Endothelial cell of umbilical vein (primary cell): ENCODE measurements around the gene FAM193A. TPM values are rescaled to one million over a fixed set of nuclear protein-coding genes. Genes with fewer than 3 reads are reported as not detected.

ENCODE experiments used
- BruUV-seq: library from RNA; stranded (reverse); fragments of 400-500 nt; replicated peaks from 2 replicates; lab custom pipeline; 2021; lab: Mats Ljungman, UMichigan
- CTCF ChIA-PET: fragments of 300-600, 350-600 bp; sonication (Branson Sonifier 250); formaldehyde crosslinking; loops from one replicate; lab custom pipeline; 2021; ENCODE audit warnings: antibody characterized with exemption, inconsistent platforms; lab: Charles Lee
- POLR2A ChIA-PET: fragments of 300-600, 350-600 bp; sonication (Branson Sonifier 250); formaldehyde crosslinking; loops from one replicate; lab custom pipeline; 2021; ENCODE audit warnings: antibody characterized with exemption, inconsistent platforms; lab: Charles Lee
- DNase-seq: peaks from one replicate; pipeline ENCODE4 v3.0.0-alpha.2; 2011; ENCODE audit warnings: low read depth, low spot score
- FAIRE-seq: peaks from 2 replicates; lab custom pipeline; 2011; peaks lifted over from hg19 to GRCh38; lab: Jason Lieb, UNC
- H2AFZ ChIP-seq: 2 replicates; pipeline ENCODE4 v1.6.0; 2012; ENCODE audit warnings: low read depth, low read length, control low read depth, inconsistent platforms
- H3K27ac ChIP-seq: 2 replicates; pipeline ENCODE4 v1.5.1; 2011; ENCODE audit warnings: low read depth, mild to moderate bottlenecking, control low read depth, low read length, moderate library complexity; ENCODE audit not compliant: insufficient read depth
- H3K27me3 ChIP-seq, 2 experiments: 2 replicates each; pipeline versions ENCODE4 v1.6.0 to v1.6.1; 2011; ENCODE audit warnings: low read length in 2 of 2, mixed read lengths in 1 of 2; ENCODE audit not compliant: control insufficient read depth in 2 of 2, insufficient read depth in 2 of 2
- H3K36me3 ChIP-seq, 2 experiments: 2 replicates in 1 of 2; 3 replicates in 1 of 2; pipeline ENCODE4 v1.5.1; 2011; ENCODE audit warnings: low read length in 2 of 2, mild to moderate bottlenecking in 1 of 2, moderate library complexity in 1 of 2; ENCODE audit not compliant: control insufficient read depth in 2 of 2, insufficient read depth in 2 of 2; ENCODE audit errors: extremely low read depth in 1 of 2
- H3K4me1 ChIP-seq: 3 replicates; pipeline ENCODE4 v1.5.1; 2011; ENCODE audit warnings: mild to moderate bottlenecking, low read length; ENCODE audit not compliant: control insufficient read depth, insufficient read depth; ENCODE audit errors: extremely low read depth
- H3K4me2 ChIP-seq: 2 replicates; pipeline ENCODE4 v1.6.1; 2011; ENCODE audit warnings: low read length, control low read depth, mixed read lengths; ENCODE audit not compliant: insufficient read depth
- H3K4me3 ChIP-seq, 3 experiments: fragments of 200-600 bp in 1 of 3; sonication (generic), shearing (Covaris generic) in 1 of 3; replicated peaks in 1 of 3; 2 replicates each; pipeline ENCODE4 v1.5.1; 2011 to 2016; ENCODE audit warnings: control low read depth in 3 of 3, low read length in 3 of 3, mild to moderate bottlenecking in 2 of 3, inconsistent platforms in 1 of 3, low read depth in 1 of 3, moderate library complexity in 1 of 3; ENCODE audit not compliant: insufficient read depth in 1 of 3
- H3K79me2 ChIP-seq: 2 replicates; pipeline ENCODE4 v1.6.0; 2012; ENCODE audit warnings: low read length, inconsistent platforms; ENCODE audit not compliant: control insufficient read depth, insufficient read depth
- H3K9ac ChIP-seq: replicated peaks from 2 replicates; pipeline ENCODE3; 2011; ENCODE audit warnings: low read length, control low read depth; ENCODE audit not compliant: insufficient read depth; ENCODE audit errors: extremely low read depth
- H3K9me1 ChIP-seq: replicated peaks from 3 replicates; pipeline ENCODE4 v1.6.0; 2011; ENCODE audit warnings: mild to moderate bottlenecking, low read length; ENCODE audit not compliant: control insufficient read depth, insufficient read depth; ENCODE audit errors: extremely low read depth
- H3K9me3 ChIP-seq: replicated peaks from 2 replicates; pipeline ENCODE4 v1.5.1; 2012; ENCODE audit warnings: low read length, inconsistent platforms; ENCODE audit not compliant: control insufficient read depth, insufficient read depth
- H4K20me1 ChIP-seq: replicated peaks from 2 replicates; pipeline ENCODE3; 2011; ENCODE audit warnings: mild to moderate bottlenecking, low read length; ENCODE audit not compliant: control insufficient read depth, insufficient read depth; ENCODE audit errors: extremely low read depth
- CTCF ChIP-seq, 2 donors: IDR thresholded peaks; 1 replicate in 1 of 2; 2 replicates in 1 of 2; pipeline ENCODE4 v1.5.1; 2011; ENCODE audit warnings: low read length in 2 of 2, mild to moderate bottlenecking in 2 of 2, moderate library complexity in 2 of 2, control low read depth in 1 of 2, inconsistent platforms in 1 of 2, low read depth in 1 of 2; ENCODE audit not compliant: insufficient read depth in 1 of 2; ENCODE audit errors: extremely low read depth in 1 of 2
- EZH2 ChIP-seq: IDR thresholded peaks from 2 replicates; pipeline ENCODE4 v1.6.1; 2012; ENCODE audit warnings: borderline replicate concordance, low read depth, mild to moderate bottlenecking, moderate library complexity, low read length, inconsistent platforms; ENCODE audit not compliant: severe bottlenecking
- FOS ChIP-seq: IDR thresholded peaks from 2 replicates; pipeline ENCODE4 v1.6.1; 2011; ENCODE audit warnings: mild to moderate bottlenecking, low read length, moderate library complexity, borderline replicate concordance; ENCODE audit not compliant: insufficient read depth
- GATA2 ChIP-seq: IDR thresholded peaks from 2 replicates; pipeline ENCODE4 v1.7.0; 2011; ENCODE audit warnings: low read depth, mild to moderate bottlenecking, moderate library complexity, mixed read lengths, low read length; ENCODE audit not compliant: insufficient read length, insufficient read depth
- JUN ChIP-seq: IDR thresholded peaks from 2 replicates; pipeline ENCODE4 v1.6.1; 2011; ENCODE audit warnings: borderline replicate concordance, low read depth; ENCODE audit not compliant: insufficient read length, insufficient read depth
- MYC ChIP-seq: IDR thresholded peaks from one replicate; pipeline ENCODE4 v1.6.1; 2011; ENCODE audit warnings: mild to moderate bottlenecking, low read depth, low read length
- POLR2A ChIP-seq: IDR thresholded peaks from 2 replicates; pipeline ENCODE4 v1.6.1; 2012; ENCODE audit warnings: low read depth, mild to moderate bottlenecking, control low read depth, low read length
- POLR2AphosphoS5 ChIP-seq: IDR thresholded peaks from 2 replicates; pipeline ENCODE4 v1.6.1; 2012; ENCODE audit warnings: low read depth, mild to moderate bottlenecking, control low read depth, low read length, moderate library complexity; ENCODE audit not compliant: insufficient read depth
- dilution Hi-C: fragments of 300-500 bp; cut with MboI; formaldehyde crosslinking; loops from one replicate; pipeline ENCODE4 v1.15.0; 2019; ENCODE audit warnings: low sequenced_read_pairs; ENCODE audit not compliant: extremely low pct_ligation_motif_present
- intact Hi-C: fragments of 100-400 bp; cut with micrococcal nuclease; formaldehyde crosslinking; loops from one replicate; pipeline ENCODE4 v1.10.0; 2022
- polyA plus RNA-seq, 4 experiments: library from polyadenylated mRNA; depleted of rRNA in 3 of 4; stranded (reverse) in 3 of 4; unstranded in 1 of 4; fragments of >200 nt; gene quantifications; 2 replicates each; pipeline versions ENCODE4 v1.2.1 to v1.2.3, GENCODE V29; 2011 to 2012; ENCODE audit warnings: missing spikeins in 1 of 4
- total RNA-seq: library from RNA; stranded (reverse); gene quantifications from 2 replicates; pipeline ENCODE4 v1.2.3, GENCODE V29; 2021
- TF ChIP-seq, protein P1 (sequence below): IDR thresholded peaks from 2 replicates; pipeline ENCODE4 v1.6.1; 2011; ENCODE audit not compliant: insufficient read depth, insufficient read length

FAM193A gene
- total and polyA plus RNA-seq, 2 donors (not counting 3 experiments of a cell fraction or from before 2014, with no cell fraction given), result 12.3 to 32.1 TPM

DNA sequence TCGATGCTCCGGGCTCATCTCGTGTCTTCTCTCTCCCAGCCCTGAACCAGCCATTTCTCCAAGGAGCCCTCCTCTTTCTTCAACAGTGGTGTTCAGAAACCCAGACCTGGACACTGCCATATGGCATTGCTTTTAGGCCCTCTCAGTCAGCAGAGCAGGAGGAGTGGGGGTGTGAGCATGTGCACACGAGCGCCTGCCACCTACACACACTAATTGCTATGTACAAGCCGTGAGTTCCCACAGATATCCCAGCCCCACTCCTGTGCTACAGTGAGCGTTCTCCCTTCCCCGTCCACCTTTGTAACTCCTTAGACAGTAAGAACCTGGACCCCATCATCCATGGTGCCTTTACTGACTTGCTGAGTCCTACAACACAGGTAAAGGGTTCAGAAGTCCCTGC lies 165.9 kb downstream of the FAM193A start:
- ChIA-PET CTCF (no interaction called here), POLR2A (no interaction called here)
- intact Hi-C loops (no loop called here), dilution Hi-C loops (no loop called here)
- H3K9me3 ChIP-seq, result no peaks in the 10 kb centered on the region
- no peak for DNase-seq
- no peak overlapping the region for H2AFZ ChIP-seq
- no TSS peak for BruUV-seq
- H3K4me2 ChIP-seq, result no peak overlapping the region
- H3K4me1 ChIP-seq, result no peaks in the 10 kb centered on the region
- no peak overlapping the region for H3K9ac ChIP-seq
- H3K9me1 ChIP-seq, result no peaks in the 10 kb centered on the region
- TF ChIP-seq POLR2AphosphoS5 (no peak), CTCF (IDR thresholded peaks at IDR 0.05; ENCODE audit: extremely low read depth in 1 of 2, insufficient read depth in 1 of 2, low read depth in 1 of 2, low read length in 2 of 2) (no peak), FOS (no peak), GATA2 (no peak), EZH2 (no peak), JUN (no peak), MYC (no peak), POLR2A (no peak)
- TF ChIP-seq, protein P1, sequence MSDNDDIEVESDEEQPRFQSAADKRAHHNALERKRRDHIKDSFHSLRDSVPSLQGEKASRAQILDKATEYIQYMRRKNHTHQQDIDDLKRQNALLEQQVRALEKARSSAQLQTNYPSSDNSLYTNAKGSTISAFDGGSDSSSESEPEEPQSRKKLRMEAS, result no peak
- no peaks in the 10 kb centered on the region for H4K20me1 ChIP-seq
- FAIRE-seq, result no peak
- no peaks in the 10 kb centered on the region for H3K79me2 ChIP-seq
- H3K36me3 ChIP-seq, result peaks cover 3 to 41% of the 10 kb centered on the region in 2 experiments
- H3K27ac ChIP-seq, result no peak overlapping the region
- no peak overlapping the region for H3K4me3 ChIP-seq
- H3K27me3 ChIP-seq, result no peaks in the 10 kb centered on the region
